Endothelial cell of umbilical vein (primary cell): ENCODE data around the gene CACNA2D2. TPM values are rescaled to one million over a fixed set of nuclear protein-coding genes. Genes with fewer than 3 reads are reported as not detected.

Source experiments
- BruUV-seq: library from RNA; stranded (reverse); fragments of 400-500 nt; replicated peaks from 2 replicates; lab custom pipeline; 2021; lab: Mats Ljungman, UMichigan
- CTCF ChIA-PET: fragments of 300-600, 350-600 bp; sonication (Branson Sonifier 250); formaldehyde crosslinking; loops from one replicate; lab custom pipeline; 2021; ENCODE audit warnings: antibody characterized with exemption, inconsistent platforms; lab: Charles Lee
- POLR2A ChIA-PET: fragments of 300-600, 350-600 bp; sonication (Branson Sonifier 250); formaldehyde crosslinking; loops from one replicate; lab custom pipeline; 2021; ENCODE audit warnings: antibody characterized with exemption, inconsistent platforms; lab: Charles Lee
- DNase-seq: peaks from one replicate; pipeline ENCODE4 v3.0.0-alpha.2; 2011; ENCODE audit warnings: low read depth, low spot score
- FAIRE-seq: peaks from 2 replicates; lab custom pipeline; 2011; peaks lifted over from hg19 to GRCh38; lab: Jason Lieb, UNC
- H2AFZ ChIP-seq: 2 replicates; pipeline ENCODE4 v1.6.0; 2012; ENCODE audit warnings: low read depth, low read length, control low read depth, inconsistent platforms
- H3K27ac ChIP-seq: 2 replicates; pipeline ENCODE4 v1.5.1; 2011; ENCODE audit warnings: low read depth, mild to moderate bottlenecking, control low read depth, low read length, moderate library complexity; ENCODE audit not compliant: insufficient read depth
- H3K27me3 ChIP-seq, 2 experiments: 2 replicates each; pipeline versions ENCODE4 v1.6.0 to v1.6.1; 2011; ENCODE audit warnings: low read length in 2 of 2, mixed read lengths in 1 of 2; ENCODE audit not compliant: control insufficient read depth in 2 of 2, insufficient read depth in 2 of 2
- H3K36me3 ChIP-seq, 2 experiments: 2 replicates in 1 of 2; 3 replicates in 1 of 2; pipeline ENCODE4 v1.5.1; 2011; ENCODE audit warnings: low read length in 2 of 2, mild to moderate bottlenecking in 1 of 2, moderate library complexity in 1 of 2; ENCODE audit not compliant: control insufficient read depth in 2 of 2, insufficient read depth in 2 of 2; ENCODE audit errors: extremely low read depth in 1 of 2
- H3K4me1 ChIP-seq: 3 replicates; pipeline ENCODE4 v1.5.1; 2011; ENCODE audit warnings: mild to moderate bottlenecking, low read length; ENCODE audit not compliant: control insufficient read depth, insufficient read depth; ENCODE audit errors: extremely low read depth
- H3K4me2 ChIP-seq: 2 replicates; pipeline ENCODE4 v1.6.1; 2011; ENCODE audit warnings: low read length, control low read depth, mixed read lengths; ENCODE audit not compliant: insufficient read depth
- H3K4me3 ChIP-seq, 3 experiments: fragments of 200-600 bp in 1 of 3; sonication (generic), shearing (Covaris generic) in 1 of 3; replicated peaks in 1 of 3; 2 replicates each; pipeline ENCODE4 v1.5.1; 2011 to 2016; ENCODE audit warnings: control low read depth in 3 of 3, low read length in 3 of 3, mild to moderate bottlenecking in 2 of 3, inconsistent platforms in 1 of 3, low read depth in 1 of 3, moderate library complexity in 1 of 3; ENCODE audit not compliant: insufficient read depth in 1 of 3
- H3K79me2 ChIP-seq: 2 replicates; pipeline ENCODE4 v1.6.0; 2012; ENCODE audit warnings: low read length, inconsistent platforms; ENCODE audit not compliant: control insufficient read depth, insufficient read depth
- H3K9ac ChIP-seq: replicated peaks from 2 replicates; pipeline ENCODE3; 2011; ENCODE audit warnings: low read length, control low read depth; ENCODE audit not compliant: insufficient read depth; ENCODE audit errors: extremely low read depth
- H3K9me1 ChIP-seq: replicated peaks from 3 replicates; pipeline ENCODE4 v1.6.0; 2011; ENCODE audit warnings: mild to moderate bottlenecking, low read length; ENCODE audit not compliant: control insufficient read depth, insufficient read depth; ENCODE audit errors: extremely low read depth
- H3K9me3 ChIP-seq: replicated peaks from 2 replicates; pipeline ENCODE4 v1.5.1; 2012; ENCODE audit warnings: low read length, inconsistent platforms; ENCODE audit not compliant: control insufficient read depth, insufficient read depth
- H4K20me1 ChIP-seq: replicated peaks from 2 replicates; pipeline ENCODE3; 2011; ENCODE audit warnings: mild to moderate bottlenecking, low read length; ENCODE audit not compliant: control insufficient read depth, insufficient read depth; ENCODE audit errors: extremely low read depth
- CTCF ChIP-seq, 2 donors: IDR thresholded peaks; 1 replicate in 1 of 2; 2 replicates in 1 of 2; pipeline ENCODE4 v1.5.1; 2011; ENCODE audit warnings: low read length in 2 of 2, mild to moderate bottlenecking in 2 of 2, moderate library complexity in 2 of 2, control low read depth in 1 of 2, inconsistent platforms in 1 of 2, low read depth in 1 of 2; ENCODE audit not compliant: insufficient read depth in 1 of 2; ENCODE audit errors: extremely low read depth in 1 of 2
- EZH2 ChIP-seq: IDR thresholded peaks from 2 replicates; pipeline ENCODE4 v1.6.1; 2012; ENCODE audit warnings: borderline replicate concordance, low read depth, mild to moderate bottlenecking, moderate library complexity, low read length, inconsistent platforms; ENCODE audit not compliant: severe bottlenecking
- GATA2 ChIP-seq: IDR thresholded peaks from 2 replicates; pipeline ENCODE4 v1.7.0; 2011; ENCODE audit warnings: low read depth, mild to moderate bottlenecking, moderate library complexity, mixed read lengths, low read length; ENCODE audit not compliant: insufficient read length, insufficient read depth
- JUN ChIP-seq: IDR thresholded peaks from 2 replicates; pipeline ENCODE4 v1.6.1; 2011; ENCODE audit warnings: borderline replicate concordance, low read depth; ENCODE audit not compliant: insufficient read length, insufficient read depth
- MAX ChIP-seq: IDR thresholded peaks from 2 replicates; pipeline ENCODE4 v1.6.1; 2011; ENCODE audit not compliant: insufficient read depth, insufficient read length
- MYC ChIP-seq: IDR thresholded peaks from one replicate; pipeline ENCODE4 v1.6.1; 2011; ENCODE audit warnings: mild to moderate bottlenecking, low read depth, low read length
- POLR2A ChIP-seq: IDR thresholded peaks from 2 replicates; pipeline ENCODE4 v1.6.1; 2012; ENCODE audit warnings: low read depth, mild to moderate bottlenecking, control low read depth, low read length
- POLR2AphosphoS5 ChIP-seq: IDR thresholded peaks from 2 replicates; pipeline ENCODE4 v1.6.1; 2012; ENCODE audit warnings: low read depth, mild to moderate bottlenecking, control low read depth, low read length, moderate library complexity; ENCODE audit not compliant: insufficient read depth
- dilution Hi-C: fragments of 300-500 bp; cut with MboI; formaldehyde crosslinking; loops from one replicate; pipeline ENCODE4 v1.15.0; 2019; ENCODE audit warnings: low sequenced_read_pairs; ENCODE audit not compliant: extremely low pct_ligation_motif_present
- intact Hi-C: fragments of 100-400 bp; cut with micrococcal nuclease; formaldehyde crosslinking; loops from one replicate; pipeline ENCODE4 v1.10.0; 2022
- polyA plus RNA-seq, 4 experiments: library from polyadenylated mRNA; depleted of rRNA in 3 of 4; stranded (reverse) in 3 of 4; unstranded in 1 of 4; fragments of >200 nt; gene quantifications; 2 replicates each; pipeline versions ENCODE4 v1.2.1 to v1.2.3, GENCODE V29; 2011 to 2012; ENCODE audit warnings: missing spikeins in 1 of 4
- total RNA-seq: library from RNA; stranded (reverse); gene quantifications from 2 replicates; pipeline ENCODE4 v1.2.3, GENCODE V29; 2021

CACNA2D2 gene
- total and polyA plus RNA-seq, 2 donors (not counting 3 experiments of a cell fraction or from before 2014, with no cell fraction given): 0.15 TPM; not detected in 1

- H3K4me2 ChIP-seq: no peak overlapping the region
- no peak overlapping the region for H2AFZ ChIP-seq
- H3K4me1 ChIP-seq: no peaks in the 10 kb centered on the region
- H3K9me3 ChIP-seq: no peaks in the 10 kb centered on the region
- no peaks in the 10 kb centered on the region for H4K20me1 ChIP-seq
- DNase-seq (no peak), FAIRE-seq (no peak)
- H3K4me3 ChIP-seq: no peak overlapping the region
- no peak overlapping the region for H3K9ac ChIP-seq
- no peak overlapping the region for H3K27ac ChIP-seq
- intact Hi-C loops (no loop called here), dilution Hi-C loops (no loop called here)
- ChIA-PET CTCF (interaction anchor here (1.1 kb wide), 1 partner anchor 9 kb away, joined by 4 read pairs; no protein-coding TSS in a partner anchor), POLR2A (no interaction called here)
- H3K36me3 ChIP-seq: no peaks in the 10 kb centered on the region
- H3K79me2 ChIP-seq: no peaks in the 10 kb centered on the region
- H3K27me3 ChIP-seq: peaks cover 31 to 36% of the 10 kb centered on the region in 2 experiments
- H3K9me1 ChIP-seq: no peaks in the 10 kb centered on the region
- BruUV-seq: no TSS peak
- TF ChIP-seq JUN (no peak), EZH2 (no peak), CTCF (IDR thresholded peaks at IDR 0.05; ENCODE audit: extremely low read depth in 1 of 2, insufficient read depth in 1 of 2, low read depth in 1 of 2, low read length in 2 of 2) (no peak), MAX (no peak), MYC (no peak), POLR2A (no peak), POLR2AphosphoS5 (no peak), GATA2 (no peak)
Observed at GRCh38 chr3:50504681-50505080, 1.2 kb upstream of the CACNA2D2 start.
